Neural progenitor cell (in vitro differentiated cells): ENCODE results near the gene PPFIBP1.

Experiments used
- CTCF ChIP-seq: fragments of 200-600 bp; sonication (generic); IDR thresholded peaks from 2 replicates; pipeline ENCODE4 v1.5.1; 2017; ENCODE audit warnings: antibody characterized with exemption, mild to moderate bottlenecking
- EZH2phosphoT487 ChIP-seq: fragments of 200-600 bp; sonication (generic); IDR thresholded peaks from 2 replicates; pipeline ENCODE4 v1.6.1; 2017; ENCODE audit warnings: antibody characterized with exemption

DNA sequence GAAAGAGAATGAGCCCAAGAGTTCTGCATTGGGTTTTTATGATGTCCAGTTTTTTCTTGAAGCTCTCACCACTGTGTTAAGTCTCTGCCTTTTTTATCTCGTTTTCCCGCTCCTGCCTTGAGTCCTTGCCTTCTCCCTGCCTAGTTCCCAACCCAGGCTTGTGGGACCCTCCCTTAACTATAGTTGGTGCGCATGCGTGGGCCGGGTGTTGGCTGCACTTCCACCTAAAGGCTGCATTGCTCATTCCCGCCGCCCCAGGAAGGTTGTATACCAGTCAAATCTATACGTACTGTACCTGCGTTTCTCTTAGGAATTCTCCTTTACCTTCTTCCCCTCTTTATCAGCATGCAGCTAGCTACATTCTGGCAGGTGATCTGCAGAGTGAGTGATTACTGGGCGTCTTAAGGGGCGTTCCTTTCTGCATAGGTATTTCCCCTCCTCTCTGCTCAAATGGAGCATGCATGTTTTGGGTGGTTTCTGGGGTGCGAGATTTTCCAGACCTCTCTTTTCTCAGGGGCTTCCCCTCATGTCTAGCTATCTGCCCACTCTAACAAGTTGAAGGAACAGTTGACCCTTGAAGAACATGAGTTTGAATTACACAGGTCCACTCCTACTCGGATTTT is 165.7 kb downstream of the PPFIBP1 start:
- TF ChIP-seq CTCF, result no peak
- TF ChIP-seq EZH2phosphoT487, result no peak
